Stimulated activated CD4-positive, alpha-beta T cell treated with anti-CD3 and anti-CD28 coated beads, Interleukin-15, amount 100 ng/mL, for 48 hours (primary cell): ENCODE data around the gene TLE3.

Source experiments
- DNase-seq, 2 donors: peaks; one replicate each; pipeline ENCODE4 v3.0.0-alpha.2; 2020; ENCODE audit warnings: low read depth in 2 of 2

The TLE3 gene

DNA sequence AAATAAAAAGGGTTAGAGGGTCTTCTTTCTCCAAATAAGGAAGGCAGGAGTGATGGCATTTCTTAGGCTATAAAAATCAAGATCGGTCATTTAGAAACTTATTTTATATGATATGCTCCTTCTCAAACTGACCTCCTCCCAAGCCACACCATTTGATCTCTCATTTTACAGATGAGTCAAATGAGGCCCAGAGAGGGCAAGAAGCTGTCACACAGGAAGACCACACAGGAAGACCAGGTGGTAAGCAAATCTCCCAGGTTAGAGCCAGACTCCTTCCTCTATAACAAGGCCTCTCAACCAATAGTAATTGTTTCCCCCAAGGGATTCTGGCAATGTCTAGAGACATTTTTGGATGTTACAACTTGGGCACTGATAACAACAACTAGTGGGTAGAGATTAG, 13.8 kb downstream of the TLE3 start:
- no peak for DNase-seq

DNA sequence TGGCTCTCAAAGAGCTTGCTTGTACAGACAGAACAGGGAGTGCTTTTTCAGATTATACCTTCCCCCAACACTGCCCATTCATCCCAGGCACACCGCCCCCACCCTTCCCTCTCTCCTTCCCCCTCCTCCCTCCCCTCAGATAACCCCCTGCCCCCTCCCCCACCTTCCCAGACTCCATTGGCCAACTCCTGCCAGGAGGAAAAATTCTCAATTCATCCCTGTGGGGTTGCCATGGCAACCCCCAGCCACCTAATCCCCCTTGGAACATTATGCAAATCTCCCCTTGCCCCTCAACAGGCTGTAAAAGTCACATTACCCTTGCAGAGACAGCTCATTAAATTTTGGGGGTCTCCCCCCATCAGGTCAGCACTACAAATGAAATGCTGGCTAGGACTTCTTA, 14.3 kb downstream of the TLE3 start:
- DNase-seq = no peak

DNA sequence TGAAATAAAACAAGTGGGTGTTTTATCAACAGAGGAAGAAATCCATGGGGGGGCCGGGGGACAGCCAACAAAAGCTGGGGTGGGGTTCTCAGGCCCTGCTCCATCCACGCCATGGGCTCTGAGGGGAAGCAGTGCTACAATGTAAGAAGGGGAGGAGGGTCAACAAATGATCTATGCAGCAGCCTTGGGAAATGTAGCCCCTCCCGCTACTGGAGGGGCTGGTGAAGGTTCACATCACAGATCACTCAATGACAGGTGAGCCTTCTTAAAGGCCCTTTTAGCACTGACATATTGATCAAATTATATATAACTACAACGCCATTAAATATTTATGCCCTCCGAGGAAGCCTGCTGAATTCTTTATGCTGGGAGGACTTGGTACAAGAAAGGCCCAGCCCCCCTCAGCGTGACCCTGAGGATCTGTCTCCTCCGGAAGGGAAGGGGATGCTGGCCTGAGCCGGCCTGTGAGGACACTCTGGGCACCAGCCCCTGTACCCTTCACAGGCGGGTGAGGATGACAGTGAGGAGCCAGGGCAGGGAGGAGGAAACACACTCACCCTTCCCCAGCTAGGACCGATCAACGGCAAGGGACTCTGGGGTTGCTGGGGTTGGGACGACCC, 15.3 kb downstream of the TLE3 start:
- DNase-seq = no peak

DNA sequence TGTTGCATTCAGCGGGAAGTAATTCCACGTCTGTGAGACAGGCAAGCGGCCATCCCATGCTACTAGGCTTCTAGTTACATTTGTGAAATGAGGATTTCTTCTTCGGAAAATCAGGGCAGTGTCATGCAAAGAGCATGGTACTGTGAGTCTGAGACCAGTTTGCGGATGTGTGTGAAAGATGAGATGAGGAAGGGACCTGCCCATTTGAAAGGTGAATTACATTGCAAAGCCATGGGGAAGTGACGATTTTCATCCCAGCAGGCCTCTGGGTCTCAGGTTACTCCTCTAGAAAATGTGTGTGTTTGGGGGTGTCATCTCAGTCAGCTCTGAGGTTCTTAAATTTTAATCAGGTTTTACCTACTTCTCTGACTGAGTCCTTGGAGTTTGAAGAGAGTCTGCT, 16.1 kb downstream of the TLE3 start:
- DNase-seq = no peak

DNA sequence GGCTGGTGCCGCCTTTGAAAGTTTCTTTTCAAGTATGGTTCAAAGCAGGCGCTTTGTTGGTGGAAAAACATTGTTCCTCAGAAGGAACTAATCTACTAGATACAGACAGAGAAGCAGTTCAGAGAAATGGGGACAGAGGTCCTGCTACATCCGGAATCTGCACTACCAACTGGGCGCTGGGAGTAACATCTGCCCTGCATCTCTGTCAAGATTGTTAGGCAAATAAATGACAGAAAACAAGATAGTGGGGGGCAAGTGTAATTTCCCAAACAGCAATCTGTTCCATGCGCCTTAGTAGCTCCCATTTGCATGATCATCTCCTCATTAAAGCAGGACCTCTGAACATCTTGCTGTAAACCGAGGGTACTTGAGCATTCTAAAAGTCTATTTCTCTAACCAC, 17.4 kb downstream of the TLE3 start:
- DNase-seq = no peak

DNA sequence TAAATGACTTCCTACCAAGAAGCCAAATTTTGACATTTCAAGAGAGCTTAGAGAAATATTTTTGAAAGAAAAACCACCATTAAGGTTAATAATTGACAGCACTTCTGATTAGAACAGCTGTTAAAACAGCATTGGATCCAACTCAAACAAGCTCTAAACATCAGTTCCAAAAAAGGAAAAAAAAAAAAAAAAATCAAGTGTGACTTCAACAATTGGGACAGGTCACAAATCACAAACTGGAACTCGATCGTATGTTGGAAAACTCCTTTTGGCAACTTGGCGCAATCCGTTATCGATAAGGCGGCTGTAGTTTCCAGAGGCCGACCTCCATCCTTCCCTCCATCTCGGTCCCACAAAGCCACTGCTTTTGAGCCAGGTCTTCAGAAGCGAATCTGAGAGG, 17.8 kb downstream of the TLE3 start:
- DNase-seq = no peak

DNA sequence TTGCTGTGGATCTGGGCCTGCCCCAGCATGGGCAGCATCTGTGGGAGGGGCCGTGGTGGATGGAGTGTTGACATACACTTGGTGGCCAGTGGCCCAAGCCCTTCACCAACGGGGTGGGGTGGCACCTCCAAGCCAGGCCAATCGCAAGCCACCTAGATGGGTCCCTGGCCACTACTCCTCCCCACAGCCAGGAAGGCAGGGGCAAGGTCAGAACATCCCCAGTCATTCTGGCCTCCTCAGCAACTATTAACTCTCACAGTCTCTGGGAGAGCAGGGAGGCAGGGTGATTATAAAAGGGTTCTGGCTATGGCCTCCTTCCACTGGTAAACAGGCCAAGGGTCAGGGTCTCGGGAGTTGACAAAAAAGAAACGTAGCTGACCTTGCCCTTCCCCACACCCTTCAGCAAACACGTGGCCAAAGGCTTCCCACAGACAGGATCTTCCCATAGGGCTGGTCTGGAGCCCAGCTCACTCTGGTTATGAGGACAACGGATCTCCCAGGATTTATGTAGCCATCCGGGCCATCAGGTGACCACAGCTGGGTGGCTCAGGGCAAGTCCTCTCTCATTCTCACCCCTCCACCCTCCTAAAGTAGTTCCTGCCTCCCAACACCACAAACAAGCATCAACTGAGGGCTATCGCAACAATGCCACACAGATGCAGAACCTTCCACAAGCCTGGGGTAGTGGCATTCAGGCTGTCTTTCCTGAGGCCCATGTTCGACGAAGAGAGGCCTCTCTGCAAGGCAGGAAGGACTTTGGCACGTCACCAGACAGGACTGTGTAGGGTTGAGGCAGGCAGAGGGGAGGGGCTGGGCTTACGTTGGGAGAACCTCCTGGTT, 18.9 kb downstream of the TLE3 start:
- DNase-seq = no peak

DNA sequence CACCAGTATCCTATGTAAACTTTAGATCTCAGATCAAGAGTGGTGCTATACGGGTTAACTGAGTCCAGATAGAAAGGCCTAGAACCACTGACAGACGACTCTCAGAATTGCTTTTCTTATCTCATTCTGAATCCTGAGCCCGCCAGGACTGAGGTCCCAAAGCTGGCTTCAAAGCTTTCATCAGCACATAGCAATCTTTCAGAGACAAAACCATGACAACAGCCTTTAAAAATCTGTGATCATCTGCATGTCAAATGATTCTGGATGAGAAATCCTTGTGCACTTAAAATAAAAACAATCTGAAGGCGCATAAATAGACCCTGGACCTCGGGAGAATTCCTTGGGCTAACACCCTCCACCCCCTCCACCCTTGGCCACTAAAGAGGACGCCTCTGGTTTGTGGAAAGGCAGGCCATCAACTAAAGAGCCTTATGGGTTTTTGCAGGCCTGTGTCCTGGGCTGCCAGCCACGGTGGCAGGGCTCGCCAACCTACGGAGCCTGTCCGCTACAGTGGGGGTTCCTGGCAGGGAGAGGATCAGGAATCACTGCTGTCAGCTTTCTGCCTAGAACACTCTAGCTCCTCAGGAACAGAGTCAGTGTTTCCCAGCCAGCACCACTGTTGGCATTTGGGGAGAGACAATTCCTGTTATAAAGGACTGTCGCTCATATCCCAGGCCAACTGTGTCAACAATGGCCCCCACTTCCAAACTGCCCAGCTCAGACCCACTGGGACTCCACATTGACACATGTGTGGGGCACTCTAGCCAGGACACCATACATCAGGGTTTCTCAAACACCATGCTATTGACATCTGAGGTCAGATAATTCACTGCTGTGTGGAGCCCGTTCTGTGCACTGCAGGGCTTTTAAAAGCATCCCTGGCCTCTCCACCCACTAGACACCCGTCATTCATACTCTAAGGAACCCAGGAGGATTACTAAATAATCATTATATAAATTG, 20.2 kb downstream of the TLE3 start:
- DNase-seq = no peak

DNA sequence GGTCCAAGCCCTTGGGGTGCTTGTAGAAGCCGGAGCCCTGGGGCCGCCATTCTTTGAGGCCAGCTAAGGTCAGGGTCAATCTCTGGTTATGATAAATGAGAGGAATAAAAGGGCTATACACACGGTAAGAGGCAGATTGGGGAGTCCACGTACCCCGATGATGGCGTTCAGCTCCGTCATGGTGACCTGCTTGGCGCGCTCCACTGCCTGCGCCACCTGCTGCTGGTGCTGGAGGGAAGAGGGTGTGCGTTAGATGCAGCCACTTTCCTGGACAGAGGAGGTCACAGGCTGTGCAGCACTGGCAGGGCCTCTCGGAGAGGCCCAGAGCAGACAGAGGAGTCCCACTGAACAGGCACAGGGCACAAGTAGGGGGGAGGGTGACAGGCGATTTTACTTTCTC, 23.3 kb downstream of the TLE3 start:
- no peak for DNase-seq

DNA sequence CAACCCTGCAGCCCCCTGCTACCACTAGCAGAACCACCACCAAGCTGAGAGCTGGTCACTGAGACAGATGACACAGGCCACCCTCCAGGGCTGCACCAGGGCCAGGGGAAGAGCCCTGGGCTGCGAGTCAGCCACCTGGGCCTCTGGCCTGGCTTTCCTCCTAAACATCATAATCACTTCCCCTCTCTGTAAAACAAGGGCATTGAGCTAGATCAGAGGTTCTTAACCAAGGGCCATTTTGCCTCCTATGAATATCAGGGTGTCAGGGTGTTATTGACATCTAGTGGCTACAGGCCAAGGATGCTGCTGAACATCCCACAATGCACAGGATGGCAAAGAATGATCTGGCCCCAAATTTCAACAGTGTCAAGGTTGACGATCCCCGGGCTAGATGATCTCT, 25.2 kb downstream of the TLE3 start:
- DNase-seq = no peak

DNA sequence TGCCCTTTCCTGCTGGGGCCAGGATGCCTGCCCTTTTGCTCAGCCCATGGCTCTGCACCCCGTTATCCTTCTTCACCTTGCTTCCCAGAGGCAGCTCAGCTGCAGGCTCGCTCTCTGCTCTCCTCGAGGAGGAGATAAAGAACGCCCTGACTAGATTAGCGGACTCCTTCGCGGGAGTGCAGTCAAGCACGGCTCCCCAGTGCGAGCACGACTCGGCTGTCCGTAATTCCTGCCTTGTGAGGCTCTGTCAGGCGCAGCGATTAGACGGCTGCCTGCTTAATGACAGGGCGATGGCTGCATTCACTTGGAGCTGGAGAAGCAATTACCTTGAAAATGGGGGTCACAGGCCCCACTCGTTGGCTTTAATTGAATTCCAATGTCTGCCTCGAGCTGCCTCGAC, 25.9 kb downstream of the TLE3 start:
- no peak for DNase-seq

DNA sequence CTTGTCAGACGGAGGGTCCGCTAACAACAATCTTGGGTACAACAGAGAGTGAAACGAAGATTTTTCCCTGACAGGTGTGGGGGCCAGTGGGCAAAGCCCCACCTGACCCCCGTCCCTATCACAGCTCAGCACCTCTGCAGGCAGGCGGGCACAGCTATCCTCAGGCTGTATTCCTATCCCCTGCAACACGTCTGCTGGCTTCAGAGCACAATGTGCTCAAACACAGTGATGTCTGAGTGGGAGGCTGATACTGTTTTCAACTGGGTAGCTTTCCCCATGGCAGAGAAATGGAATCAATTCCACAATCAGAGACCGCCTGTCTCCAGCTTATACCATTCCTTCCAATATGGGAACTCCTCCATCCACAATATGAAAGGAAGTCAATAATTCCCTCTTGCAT, 28.0 kb downstream of the TLE3 start:
- DNase-seq = no peak

DNA sequence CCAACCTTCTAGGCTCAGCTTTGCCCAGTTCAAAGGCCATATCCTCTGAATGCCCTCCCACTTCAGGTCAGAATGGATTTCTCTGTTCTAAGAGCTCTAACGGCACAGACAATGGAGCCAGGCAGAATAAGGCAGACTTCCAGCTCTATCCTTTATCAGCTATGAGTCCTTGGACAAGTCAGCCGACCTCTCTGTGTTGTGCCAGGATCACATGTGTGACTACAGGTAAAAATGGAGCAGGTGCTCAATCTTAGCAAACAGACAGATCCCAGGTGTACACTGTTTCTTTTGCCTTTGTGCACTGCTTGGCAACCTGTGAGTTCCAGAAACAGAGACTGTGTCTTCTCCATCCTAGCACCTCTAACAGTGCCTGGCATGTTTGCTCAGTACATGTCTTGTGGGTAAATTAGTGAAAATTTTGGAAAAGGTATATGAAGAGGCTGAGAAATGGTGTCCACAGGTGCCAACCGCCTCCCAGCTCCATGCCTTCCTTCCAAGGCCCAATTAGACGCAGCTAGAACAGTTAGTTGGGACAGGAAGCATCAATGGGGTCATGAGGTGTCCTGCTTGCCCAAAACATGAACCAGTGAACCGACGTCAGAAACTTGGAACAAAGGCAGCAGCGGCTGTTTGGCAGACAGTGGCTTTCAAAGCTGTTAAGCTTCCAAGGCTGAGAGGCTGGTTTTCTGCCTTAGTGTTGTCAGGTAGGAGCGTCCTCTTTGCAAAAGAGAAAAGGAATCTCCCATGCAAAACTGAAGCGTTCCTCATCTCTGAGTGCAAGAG, 28.7 kb downstream of the TLE3 start:
- no peak for DNase-seq

DNA sequence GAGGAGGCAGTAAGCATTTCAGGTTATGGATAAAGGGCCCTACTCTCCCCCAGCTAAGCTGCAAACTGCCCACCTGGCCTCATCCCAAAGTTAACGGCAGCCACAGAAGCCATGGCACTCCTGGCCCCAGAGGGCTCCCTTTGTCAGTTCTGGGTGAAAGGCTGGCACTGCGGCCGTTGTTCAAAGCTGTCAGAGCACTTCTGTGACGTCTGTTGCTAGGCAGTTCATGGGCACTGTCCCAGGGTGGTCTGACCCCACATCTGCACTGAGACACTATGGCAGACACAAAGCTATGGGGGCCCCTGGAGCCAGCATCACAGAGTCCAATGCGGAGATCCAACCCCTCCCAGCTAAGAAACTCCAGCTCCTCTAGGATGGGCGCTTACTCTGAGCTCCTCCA, 30.0 kb downstream of the TLE3 start:
- no peak for DNase-seq

DNA sequence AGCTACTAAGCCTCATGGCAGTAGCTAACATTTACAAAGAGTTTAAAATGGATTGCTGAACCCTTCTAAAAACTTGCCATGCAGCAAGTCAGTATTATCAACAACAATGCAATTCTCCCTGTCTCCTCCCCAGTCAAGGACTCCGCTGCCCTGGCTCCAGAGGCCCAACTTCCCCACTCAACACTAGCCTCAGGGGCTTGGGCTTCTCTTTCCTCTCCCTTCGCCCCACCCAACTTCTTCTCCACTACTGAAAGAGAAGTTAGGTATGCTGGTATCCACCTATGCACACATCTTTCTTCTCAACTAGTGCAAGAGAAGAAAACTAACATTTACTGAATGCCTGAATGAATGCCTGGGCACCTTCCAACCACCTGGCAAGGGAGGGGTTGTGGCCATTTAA, 30.7 kb downstream of the TLE3 start:
- DNase-seq = no peak

DNA sequence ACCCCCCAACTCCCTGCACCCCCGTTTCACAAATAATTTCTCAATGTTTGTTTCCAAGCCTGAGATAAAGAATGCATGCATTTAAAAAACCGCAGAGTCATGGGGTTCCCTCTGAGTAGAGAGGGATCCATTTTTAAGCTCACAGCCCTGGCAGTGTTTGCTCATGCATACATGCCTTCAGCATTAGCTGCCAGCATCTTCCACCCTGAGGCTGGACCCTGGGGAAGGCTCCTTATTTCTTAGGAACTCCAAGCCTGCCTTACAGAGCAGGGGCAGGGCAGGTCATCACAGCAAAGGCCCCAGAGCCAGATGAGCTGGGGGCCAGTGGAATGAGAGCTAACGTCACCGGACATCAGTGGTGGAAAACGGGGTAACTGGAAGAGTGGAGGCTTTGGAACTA, 31.3 kb downstream of the TLE3 start:
- DNase-seq = no peak

DNA sequence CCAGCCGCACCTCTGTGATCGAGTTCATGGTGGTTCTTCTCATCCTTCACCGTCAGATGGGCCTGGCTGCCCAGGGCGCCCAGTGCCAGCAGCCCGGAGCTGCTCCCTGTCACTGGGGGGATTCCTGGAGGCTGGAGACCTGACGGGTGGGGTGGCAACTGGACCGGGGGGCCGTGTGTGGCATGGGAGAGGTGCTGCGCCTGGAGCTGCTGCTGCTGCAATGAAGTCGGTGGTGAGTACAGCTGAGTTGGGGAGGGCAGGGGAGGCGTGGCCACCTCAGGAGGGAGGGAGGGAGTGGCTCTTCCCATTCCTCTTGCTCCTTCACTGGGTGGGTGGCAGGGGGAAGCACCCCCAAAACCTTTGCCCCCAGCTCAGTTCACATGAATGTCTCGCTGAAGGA, 31.7 kb downstream of the TLE3 start:
- DNase-seq = no peak

DNA sequence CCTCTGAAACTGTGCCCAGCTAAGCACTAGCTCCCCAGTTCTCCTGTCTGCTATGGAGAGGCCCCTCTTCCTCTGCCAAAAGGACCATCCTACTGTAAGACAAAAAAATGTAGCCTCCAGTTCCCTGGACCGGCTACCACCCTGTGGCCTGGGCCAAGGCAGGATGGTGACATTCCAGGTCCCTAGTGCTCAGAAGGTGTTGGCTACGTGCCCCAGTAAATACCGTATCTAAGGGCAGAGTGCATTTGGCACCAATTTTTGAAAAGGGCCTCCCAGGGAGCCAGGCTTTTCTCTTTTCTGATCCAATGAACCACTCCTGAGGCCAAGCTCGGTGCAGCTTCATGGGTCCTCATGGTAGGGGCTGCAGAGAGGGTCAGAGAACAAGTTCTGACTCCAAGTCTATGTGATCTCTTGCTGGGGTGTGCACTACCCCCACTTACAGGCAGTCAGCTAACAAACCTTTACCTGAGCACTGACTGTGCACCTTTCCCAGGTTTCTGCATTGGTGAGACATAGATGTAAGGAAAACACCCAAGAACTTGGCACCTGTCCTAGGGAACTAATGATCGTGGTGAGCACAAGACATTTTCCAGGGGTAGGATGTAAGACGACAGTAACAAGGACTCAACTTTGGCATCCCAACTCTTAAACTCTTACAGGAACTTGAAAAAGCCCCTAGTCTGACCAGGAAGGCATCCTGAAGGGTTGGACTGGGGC, 32.6 kb downstream of the TLE3 start:
- DNase-seq = no peak

DNA sequence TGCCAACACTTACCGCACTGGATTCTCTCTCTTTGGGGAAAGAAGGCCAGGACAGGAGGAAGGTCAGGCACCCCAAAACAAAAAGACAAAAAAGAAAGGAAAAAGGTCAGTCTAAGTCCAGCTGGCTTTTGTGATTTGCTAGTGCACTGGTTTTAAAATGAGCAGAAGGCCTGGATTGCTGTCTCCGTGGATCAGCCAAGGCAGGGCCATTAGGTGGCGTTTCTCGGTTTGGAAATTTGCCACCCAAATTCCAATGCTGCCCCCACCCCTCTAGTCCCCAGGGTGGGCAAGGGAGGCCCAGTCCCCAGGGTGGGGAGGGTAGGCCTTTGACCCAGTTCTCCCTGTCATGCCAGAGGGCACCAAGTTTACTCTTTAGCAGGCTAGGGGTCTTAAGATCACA, 33.3 kb downstream of the TLE3 start:
- DNase-seq = no peak

DNA sequence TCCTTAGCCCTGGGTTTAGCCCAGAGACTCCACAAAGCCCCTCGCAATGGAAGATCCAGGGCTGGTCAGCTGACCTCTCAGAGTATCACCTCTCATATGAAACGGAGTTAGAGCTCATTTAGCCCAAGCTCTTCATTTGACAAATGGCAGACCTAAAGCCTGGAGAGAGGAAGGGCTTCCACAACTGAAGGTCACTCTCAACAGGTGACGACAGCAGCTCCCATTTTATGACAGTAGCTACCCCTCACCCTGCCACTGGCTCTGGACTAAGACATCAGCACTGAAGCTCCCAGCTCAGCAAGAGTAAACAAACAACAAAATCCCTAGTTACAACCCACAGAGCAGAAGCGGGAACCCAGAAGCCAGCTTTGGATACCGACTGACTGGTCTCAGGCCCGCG, 33.7 kb downstream of the TLE3 start:
- DNase-seq = no peak

DNA sequence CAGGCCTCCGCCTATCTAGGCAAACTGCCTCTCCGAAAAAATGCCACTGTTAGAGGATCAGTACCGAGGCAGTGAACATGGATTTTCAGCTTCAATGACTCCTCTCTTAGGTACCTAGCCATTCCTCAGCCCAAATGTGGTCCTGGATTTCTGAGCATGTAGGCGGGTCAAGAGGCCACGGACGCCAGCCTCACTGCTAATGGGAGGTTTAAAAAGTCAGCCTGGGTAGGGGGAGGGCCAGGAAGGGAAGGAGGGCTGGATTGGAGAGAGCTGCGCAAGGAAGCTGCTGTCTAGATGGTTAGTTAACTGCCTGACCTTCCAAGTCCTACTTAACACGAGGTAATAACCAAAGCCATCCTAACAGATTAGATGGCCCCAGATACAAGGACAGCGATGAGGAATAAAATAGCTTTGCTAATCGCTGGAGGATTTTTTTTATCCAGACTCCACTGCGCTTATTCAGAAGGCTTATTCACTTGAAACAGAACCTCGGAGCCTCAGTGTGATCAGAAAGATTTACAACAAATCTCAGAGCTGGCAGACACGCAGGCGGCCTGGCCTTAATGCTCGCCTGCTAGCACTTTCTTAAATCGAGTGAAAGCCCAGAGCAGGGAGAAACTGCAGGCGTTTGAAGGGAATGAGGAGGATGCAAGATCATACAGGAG, 34.3 kb downstream of the TLE3 start:
- DNase-seq = no peak
